ENCODE data around the gene CFHR4. TPM values are rescaled to one million over a fixed set of nuclear protein-coding genes. Genes with fewer than 3 reads are reported as not detected.
"Not testable (repeated sequence)": the region's sequence is repeated elsewhere in the genome, so short reads cannot be mapped to it uniquely, and the experiment has no call there.

CFHR4 gene
- not detected for total RNA-seq (2021; ENCODE audit: unreplicated experiment)
- polyA plus RNA-seq (2012): not detected in 2 replicates
- not detected for Bru-seq, nascent RNA
- BruChase-seq, experiment 1, labeled RNA remaining after a 6-hour chase: not detected
- not detected for BruChase-seq, experiment 2, labeled RNA remaining after a 2-hour chase
- long read RNA-seq: 0 reads

DNA sequence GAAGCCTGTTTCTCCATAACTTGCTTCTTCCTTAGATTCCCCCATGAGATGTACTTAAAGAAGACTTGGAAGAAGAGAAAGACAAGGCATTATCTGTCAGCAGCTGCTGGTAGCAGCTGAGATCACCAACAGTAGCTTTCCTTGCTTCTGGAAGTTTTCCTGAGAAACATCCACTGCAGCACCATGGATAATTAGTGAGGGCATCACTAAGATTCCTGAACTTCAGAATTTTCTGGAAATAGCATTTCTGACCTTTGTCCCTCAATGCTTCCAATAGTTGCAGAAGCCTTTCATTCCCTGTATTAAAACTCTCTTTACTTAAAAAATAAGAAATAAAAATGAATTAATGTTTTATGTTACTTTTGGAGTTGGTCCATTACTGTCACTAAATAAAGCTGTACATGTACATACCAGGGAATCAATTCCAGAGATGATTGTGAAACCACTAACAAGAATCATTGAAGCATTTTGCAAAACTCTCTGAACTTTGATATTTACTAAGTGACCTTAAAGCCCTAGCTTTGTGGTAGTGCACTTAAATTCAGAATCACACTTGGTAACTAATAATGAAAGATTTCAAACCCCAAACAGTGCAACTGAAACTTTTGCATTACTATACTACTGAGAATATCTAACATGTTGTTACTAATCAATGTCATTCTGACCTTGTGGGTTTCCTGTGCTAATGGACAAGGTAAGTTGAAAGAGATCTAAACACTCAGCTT is at the start of gene CFHR4:
Gene CFHR4, plus strand, starts transcription at position 538 of the 725 bp plus-strand sequence. Its CDS starts 99 bp downstream, at position 637.
- Histone ChIP-seq H3K4me1 (ENCODE audit: control insufficient read depth in 1 of 2, insufficient read depth in 2 of 2, low read length in 2 of 2) (no peaks in the 10 kb centered on the region), H3K4me3 (replicated peaks in 1 of 2; ENCODE audit: low read depth in 1 of 2, low read length in 2 of 2) (no peak within 1 kb of the TSS), H3K79me2 (ENCODE audit: insufficient read depth, low read length) (no peaks in the 10 kb centered on the region), H3K4me2 (ENCODE audit: low read length) (no peak within 1 kb of the TSS), H3K36me3 (ENCODE audit: control insufficient read depth in 1 of 2, insufficient read depth in 2 of 2, low read length in 2 of 2) (no peaks in the 10 kb centered on the region), H3K9me3 (ENCODE audit: control insufficient read depth in 1 of 2, insufficient read depth in 1 of 2, low read depth in 1 of 2, low read length in 2 of 2) (no peaks in the 10 kb centered on the region), H3K27me3 (ENCODE audit: insufficient read depth, low read length) (no peaks in the 10 kb centered on the region), H3K9me2 (ENCODE audit: insufficient read depth) (0 out of 2 replicates have a peak, but pooled peaks cover 4% of the 10 kb centered on the region), H2AFZ (ENCODE audit: low read depth, low read length, poor library complexity, severe bottlenecking) (no peak within 1 kb of the TSS), H3K9ac (ENCODE audit: low read length) (no peak within 1 kb of the TSS), H3K27ac (ENCODE audit: low read depth, low read length) (no peak within 1 kb of the TSS), H4K20me1 (ENCODE audit: insufficient read depth) (no peaks in the 10 kb centered on the region; the same call in 1 of the 2 replicates)
- ATAC-seq: no peak
- intact Hi-C loops (cut with micrococcal nuclease): no loop called here
- TF ChIP-seq ZNF274 (IDR thresholded peaks at IDR 0.05; ENCODE audit: low read depth, low read length) (no peak), FOSL1 (IDR thresholded peaks at IDR 0.05; ENCODE audit: low read depth) (no peak), ELF1 (IDR thresholded peaks at IDR 0.05; ENCODE audit: borderline replicate concordance, low read depth) (no peak), SIN3A (IDR thresholded peaks at IDR 0.05; ENCODE audit: low read depth) (no peak)
- ChIA-PET RAD21 (ENCODE audit: low non-redundant PET in 1 of 2, low total read pairs in 2 of 2, uncharacterized antibody in 2 of 2, unreplicated experiment in 2 of 2) (no interaction called here), CTCF (no interaction called here), POLR2A (no interaction called here)
- no peak for DNase-seq (ENCODE audit: low read depth, low spot score)
- BruUV-seq (replicated peaks): no TSS peak

- H3K9ac ChIP-seq (ENCODE audit: low read length); POLR2A ChIA-PET; H2AFZ ChIP-seq (ENCODE audit: low read depth, low read length, poor library complexity, severe bottlenecking); ATAC-seq; H3K9me2 ChIP-seq (ENCODE audit: insufficient read depth); H3K4me1 ChIP-seq (ENCODE audit: control insufficient read depth in 1 of 2, insufficient read depth in 2 of 2, low read length in 2 of 2); H3K4me2 ChIP-seq (ENCODE audit: low read length); intact Hi-C loops (cut with micrococcal nuclease); RAD21 ChIA-PET (ENCODE audit: low non-redundant PET in 1 of 2, low total read pairs in 2 of 2, uncharacterized antibody in 2 of 2, unreplicated experiment in 2 of 2); H4K20me1 ChIP-seq (ENCODE audit: insufficient read depth); H3K36me3 ChIP-seq (ENCODE audit: control insufficient read depth in 1 of 2, insufficient read depth in 2 of 2, low read length in 2 of 2); H3K27me3 ChIP-seq (ENCODE audit: insufficient read depth, low read length); DNase-seq (ENCODE audit: low read depth, low spot score); BruUV-seq (replicated peaks); H3K4me3 ChIP-seq (replicated peaks in 1 of 2; ENCODE audit: low read depth in 1 of 2, low read length in 2 of 2); H3K9me3 ChIP-seq (ENCODE audit: control insufficient read depth in 1 of 2, insufficient read depth in 1 of 2, low read depth in 1 of 2, low read length in 2 of 2); H3K79me2 ChIP-seq (ENCODE audit: insufficient read depth, low read length); CTCF ChIA-PET; H3K27ac ChIP-seq (ENCODE audit: low read depth, low read length): not testable (repeated sequence)
Observed at GRCh38 chr1:196849613-196850492, 38.0 kb upstream of the CFHR4 start.

Data from HCT116 (cell line).